Effector memory CD4-positive, alpha-beta T cell (primary cell): ENCODE data around the gene ZBTB2.

Source experiments
- DNase-seq, 3 donors: peaks; one replicate each; pipeline ENCODE4 v3.0.0-alpha.2; 2020
- H3K27ac ChIP-seq: 2 replicates; pipeline ENCODE4 v1.7.0; 2013; ENCODE audit warnings: mild to moderate bottlenecking, low read length, moderate library complexity; ENCODE audit not compliant: insufficient read depth, poor library complexity, severe bottlenecking
- H3K27me3 ChIP-seq: replicated peaks from 2 replicates; pipeline ENCODE4 v1.7.0; 2013; ENCODE audit warnings: mild to moderate bottlenecking, low read length; ENCODE audit not compliant: insufficient read depth, control insufficient read depth, poor library complexity, severe bottlenecking
- H3K36me3 ChIP-seq: 2 replicates; pipeline ENCODE4 v1.7.0; 2013; ENCODE audit warnings: mild to moderate bottlenecking, low read length, moderate library complexity; ENCODE audit not compliant: control insufficient read depth, insufficient read depth
- H3K4me1 ChIP-seq: 2 replicates; pipeline ENCODE4 v1.7.0; 2013; ENCODE audit warnings: low read length, mild to moderate bottlenecking; ENCODE audit not compliant: control insufficient read depth, insufficient read depth, poor library complexity, severe bottlenecking
- H3K4me3 ChIP-seq: 2 replicates; pipeline ENCODE4 v1.7.0; 2013; ENCODE audit warnings: low read length, low read depth, mild to moderate bottlenecking; ENCODE audit not compliant: insufficient read depth, poor library complexity, severe bottlenecking
- H3K9me3 ChIP-seq: 2 replicates; pipeline ENCODE4 v1.7.0; 2013; ENCODE audit warnings: mild to moderate bottlenecking, low read length, moderate library complexity; ENCODE audit not compliant: control insufficient read depth

ZBTB2 gene

DNA sequence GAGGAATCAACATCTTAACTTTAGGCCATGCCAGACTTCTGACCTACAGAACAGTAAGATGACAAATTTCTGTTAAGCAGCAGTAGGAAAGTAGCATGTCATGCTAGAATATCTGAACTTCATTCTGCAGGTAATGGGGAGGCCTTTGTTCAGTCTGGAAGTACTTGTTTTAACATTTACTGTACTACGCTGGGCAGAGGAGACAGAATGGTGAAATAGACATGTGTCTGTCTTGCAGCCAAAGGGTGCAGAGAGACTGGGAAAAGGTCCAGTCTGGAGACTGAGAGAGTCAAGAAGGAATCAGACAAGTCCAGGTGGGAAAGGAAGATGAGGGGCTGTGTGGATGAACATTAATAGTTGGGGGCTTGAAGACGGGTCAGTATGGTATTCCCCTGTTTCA is 17.5 kb upstream of the ZBTB2 start:
- Histone ChIP-seq H3K4me1 (peaks cover 7% of the 10 kb centered on the region), H3K27ac (no peak overlapping the region), H3K27me3 (no peaks in the 10 kb centered on the region), H3K4me3 (no peak overlapping the region), H3K9me3 (no peaks in the 10 kb centered on the region), H3K36me3 (peaks cover 16% of the 10 kb centered on the region)
- DNase-seq = no peak

- Histone ChIP-seq H3K27ac (no peak overlapping the region), H3K4me3 (no peak overlapping the region), H3K27me3 (no peaks in the 10 kb centered on the region), H3K4me1 (peaks cover 15% of the 10 kb centered on the region), H3K36me3 (peaks cover 30% of the 10 kb centered on the region), H3K9me3 (no peaks in the 10 kb centered on the region)
- DNase-seq = no peak
Observed at GRCh38 chr6:151403919-151404308, 12.6 kb upstream of the ZBTB2 start.

GRCh38 chr6:151402228-151402627 is 10.9 kb upstream of the ZBTB2 start:
- Histone ChIP-seq H3K4me3 (no peak overlapping the region), H3K36me3 (peaks cover 30% of the 10 kb centered on the region)

DNA sequence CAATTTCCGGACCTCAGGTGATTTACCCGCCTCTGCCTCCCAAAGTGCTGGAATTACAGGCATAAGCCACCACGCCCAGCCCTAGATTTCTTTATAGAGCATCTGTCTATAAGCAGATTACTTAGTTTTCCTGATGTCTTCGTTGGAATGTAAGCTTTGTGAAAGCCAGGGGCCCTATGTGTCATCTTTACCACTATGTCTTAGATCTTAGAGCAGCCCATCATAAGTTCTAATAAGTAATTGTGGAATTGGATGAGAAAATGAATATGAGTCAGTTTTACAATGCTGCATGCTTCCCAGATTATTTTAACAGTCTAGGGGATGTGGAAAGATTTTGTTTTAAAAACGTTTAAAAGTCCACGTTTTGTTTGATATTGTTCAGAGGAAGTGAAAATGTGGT is 9.1 kb upstream of the ZBTB2 start:
- Histone ChIP-seq H3K9me3 (no peaks in the 10 kb centered on the region), H3K27me3 (no peaks in the 10 kb centered on the region), H3K36me3 (peaks cover 24% of the 10 kb centered on the region), H3K4me1 (peaks cover 17% of the 10 kb centered on the region), H3K27ac (no peak overlapping the region), H3K4me3 (no peak overlapping the region)
- no peak for DNase-seq

More at GRCh38 chr6:151402228-151402627, 10.9 kb upstream of the ZBTB2 start:
- no peak for DNase-seq
- Histone ChIP-seq H3K27ac (no peak overlapping the region), H3K27me3 (no peaks in the 10 kb centered on the region), H3K9me3 (no peaks in the 10 kb centered on the region), H3K4me1 (peaks cover 17% of the 10 kb centered on the region)

- peaks cover 16% of the 10 kb centered on the region for H3K36me3 ChIP-seq
Observed at GRCh38 chr6:151399679-151400078, 8.3 kb upstream of the ZBTB2 start.

GRCh38 chr6:151393410-151393809 is 2.1 kb upstream of the ZBTB2 start:
- H3K36me3 ChIP-seq = no peaks in the 10 kb centered on the region
- DNase-seq = no peak
- no peaks in the 10 kb centered on the region for H3K27me3 ChIP-seq
- H3K27ac ChIP-seq = peak overlapping the region; percentile 97
- H3K4me1 ChIP-seq = peaks cover 26% of the 10 kb centered on the region
- no peak overlapping the region for H3K4me3 ChIP-seq
- no peaks in the 10 kb centered on the region for H3K9me3 ChIP-seq

More at GRCh38 chr6:151399679-151400078, 8.3 kb upstream of the ZBTB2 start:
- no peak overlapping the region for H3K4me3 ChIP-seq
- no peak overlapping the region for H3K27ac ChIP-seq
- no peaks in the 10 kb centered on the region for H3K9me3 ChIP-seq
- DNase-seq = no peak
- H3K27me3 ChIP-seq = no peaks in the 10 kb centered on the region
- H3K4me1 ChIP-seq = peaks cover 17% of the 10 kb centered on the region

DNA sequence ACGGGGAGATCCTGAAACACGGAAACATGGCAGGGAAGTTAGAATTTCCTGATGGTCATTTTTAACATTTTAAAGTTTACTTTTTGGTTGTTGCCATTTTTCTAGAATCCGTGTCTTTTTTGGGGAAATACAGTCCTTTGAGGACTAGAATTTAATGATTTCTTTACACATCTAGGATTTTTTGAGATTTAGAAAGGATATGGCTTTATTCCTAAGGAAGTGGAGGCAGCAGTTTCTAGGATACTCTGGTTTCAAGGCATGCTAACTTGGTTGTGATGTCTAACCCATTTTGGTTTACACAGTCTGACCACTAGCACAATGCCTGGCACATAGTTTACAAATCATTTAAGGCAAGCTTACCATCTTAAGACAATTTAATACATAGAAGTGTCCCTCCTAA is 1.1 kb upstream of the ZBTB2 start:
- Histone ChIP-seq H3K27ac (peak overlapping the region; percentile 97), H3K4me1 (peaks cover 31% of the 10 kb centered on the region), H3K4me3 (peak overlapping the region; percentile 95), H3K36me3 (no peaks in the 10 kb centered on the region), H3K27me3 (no peaks in the 10 kb centered on the region), H3K9me3 (no peaks in the 10 kb centered on the region)
- no peak for DNase-seq

DNA sequence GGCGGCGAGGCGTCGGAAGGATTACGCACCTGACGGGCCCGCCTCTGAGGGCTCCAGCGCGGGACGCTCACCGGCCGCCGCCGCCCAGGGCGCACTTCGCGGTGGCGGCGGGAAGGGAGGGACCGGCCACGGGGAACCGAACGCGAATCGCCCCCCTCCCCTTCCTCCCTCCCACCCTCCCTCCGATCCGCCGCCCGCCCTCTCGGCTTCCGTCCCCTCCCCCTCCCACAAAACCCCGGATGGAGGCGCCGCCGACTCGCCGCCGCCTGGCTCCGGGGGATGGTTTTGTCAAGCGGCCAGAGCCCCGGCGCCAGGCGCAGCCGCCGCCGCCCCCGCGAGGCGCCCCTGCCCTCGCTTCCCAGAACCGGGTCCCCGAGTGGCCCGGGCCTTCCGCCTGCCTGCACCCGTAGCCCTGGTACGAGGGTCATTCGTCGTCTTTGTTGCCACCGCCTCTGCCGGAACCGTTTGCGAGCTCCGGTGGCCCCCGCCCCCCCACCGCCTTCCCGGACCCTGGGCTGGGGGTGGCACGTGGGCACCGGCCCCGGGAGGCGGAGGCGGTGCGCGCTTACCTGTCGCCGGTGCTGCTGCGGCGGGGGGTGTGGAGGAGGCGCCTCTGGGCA is 398 bp downstream of the ZBTB2 start:
- Histone ChIP-seq H3K4me3 (peak overlapping the region; percentile 95), H3K9me3 (no peaks in the 10 kb centered on the region), H3K4me1 (peaks cover 34% of the 10 kb centered on the region), H3K27me3 (no peaks in the 10 kb centered on the region), H3K36me3 (no peaks in the 10 kb centered on the region), H3K27ac (peak overlapping the region; percentile 97)
- peak; percentile 75 to 80 (median 79) for DNase-seq

DNA sequence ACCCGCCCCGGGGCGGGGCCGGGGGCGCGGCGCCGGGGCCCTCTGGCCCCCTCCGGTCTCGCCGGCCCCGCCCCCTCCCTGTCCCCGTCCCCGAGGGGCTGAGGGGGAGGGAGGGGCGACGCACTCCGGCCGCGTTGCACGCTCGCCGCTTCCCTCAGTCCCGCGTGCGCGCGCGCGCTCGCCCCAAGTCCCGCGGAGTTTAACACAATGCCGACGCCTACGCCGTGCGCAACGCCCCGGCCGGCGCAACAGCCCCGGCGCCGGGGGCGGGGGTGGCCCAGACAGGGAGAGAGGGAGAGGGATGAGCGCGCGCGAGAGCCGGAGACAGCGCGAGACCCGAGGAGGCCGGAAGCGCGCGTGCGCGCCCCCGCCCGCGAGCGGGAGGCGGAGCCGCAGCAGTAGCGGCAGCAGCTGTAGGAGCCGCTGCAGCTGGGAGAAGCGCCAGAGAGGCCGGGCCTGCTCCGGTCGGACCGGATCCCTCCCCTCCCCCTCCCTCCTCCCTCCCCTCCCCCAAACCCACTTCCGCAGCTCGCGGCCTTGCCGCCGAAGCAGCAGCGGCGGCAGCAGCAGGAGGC is 996 bp downstream of the ZBTB2 start:
- Histone ChIP-seq H3K9me3 (no peaks in the 10 kb centered on the region), H3K27me3 (no peaks in the 10 kb centered on the region), H3K27ac (peak overlapping the region; percentile 97), H3K36me3 (no peaks in the 10 kb centered on the region), H3K4me1 (peaks cover 34% of the 10 kb centered on the region), H3K4me3 (peak overlapping the region; percentile 95)
- DNase-seq = peak; percentile 95 to 97 (median 96)

DNA sequence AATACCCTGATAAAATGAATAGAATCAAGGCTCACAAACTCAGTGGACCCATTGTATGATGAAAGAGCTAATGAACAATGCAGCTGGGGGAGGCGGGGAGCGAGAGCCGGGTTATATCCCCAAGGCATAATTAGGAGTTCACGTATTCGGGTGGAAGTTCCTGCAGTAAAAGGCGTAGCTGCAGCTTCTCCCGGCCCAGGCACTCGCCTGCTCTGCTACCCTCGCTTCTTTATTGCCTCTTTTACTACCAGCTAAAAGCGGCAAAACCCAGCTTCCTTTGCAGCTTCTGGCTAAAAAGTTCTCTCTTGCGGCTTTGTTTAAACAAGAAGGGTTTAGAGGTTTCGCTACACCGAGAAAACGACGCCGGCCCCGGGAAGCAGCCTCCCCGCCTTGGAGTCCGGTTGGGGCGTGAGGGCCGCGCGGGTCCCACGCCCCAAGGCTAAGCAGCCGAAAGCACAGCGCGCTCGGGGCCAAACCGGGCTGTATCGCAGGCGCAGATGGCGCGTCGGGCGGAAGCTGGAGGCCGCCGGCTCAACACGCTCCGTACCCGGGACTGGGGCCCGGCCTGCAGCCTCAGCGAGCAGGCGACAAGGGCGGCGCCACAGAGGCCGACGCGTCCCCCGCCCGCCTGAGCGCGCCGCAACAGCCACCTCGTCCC is 1.6 kb downstream of the ZBTB2 start:
- Histone ChIP-seq H3K27ac (peak overlapping the region; percentile 97), H3K9me3 (no peaks in the 10 kb centered on the region), H3K4me3 (peak overlapping the region; percentile 95), H3K36me3 (no peaks in the 10 kb centered on the region), H3K27me3 (no peaks in the 10 kb centered on the region), H3K4me1 (peaks cover 34% of the 10 kb centered on the region)
- peak in 1 of 3 donors; percentile 12 for DNase-seq
